Adipocyte (in vitro differentiated cells): Measurements from ENCODE around the gene TENT4B.

Source experiments
- DNase-seq: peaks from one replicate; pipeline ENCODE4 v3.0.0-alpha.2; 2015; ENCODE audit warnings: low read depth
- H3K27me3 ChIP-seq: replicated peaks from 2 replicates; pipeline ENCODE4 v1.7.0; 2013; ENCODE audit warnings: mild to moderate bottlenecking, low read length, moderate library complexity; ENCODE audit not compliant: control insufficient read depth, insufficient read depth
- H3K36me3 ChIP-seq: 2 replicates; pipeline ENCODE4 v1.7.0; 2013; ENCODE audit warnings: low read length, mild to moderate bottlenecking, moderate library complexity; ENCODE audit not compliant: control insufficient read depth, insufficient read depth, severe bottlenecking
- H3K4me1 ChIP-seq: 2 replicates; pipeline ENCODE4 v1.7.0; 2013; ENCODE audit warnings: mild to moderate bottlenecking, low read length, moderate library complexity; ENCODE audit not compliant: control insufficient read depth, insufficient read depth
- H3K4me3 ChIP-seq: 2 replicates; pipeline ENCODE4 v1.7.0; 2013; ENCODE audit warnings: mild to moderate bottlenecking, low read length, moderate library complexity
- H3K9ac ChIP-seq: 2 replicates; pipeline ENCODE4 v1.7.0; 2013; ENCODE audit warnings: mild to moderate bottlenecking, low read length, moderate library complexity
- H3K9me3 ChIP-seq: 2 replicates; pipeline ENCODE4 v1.7.0; 2013; ENCODE audit warnings: mild to moderate bottlenecking, low read length, moderate library complexity; ENCODE audit not compliant: control insufficient read depth

Gene TENT4B

DNA sequence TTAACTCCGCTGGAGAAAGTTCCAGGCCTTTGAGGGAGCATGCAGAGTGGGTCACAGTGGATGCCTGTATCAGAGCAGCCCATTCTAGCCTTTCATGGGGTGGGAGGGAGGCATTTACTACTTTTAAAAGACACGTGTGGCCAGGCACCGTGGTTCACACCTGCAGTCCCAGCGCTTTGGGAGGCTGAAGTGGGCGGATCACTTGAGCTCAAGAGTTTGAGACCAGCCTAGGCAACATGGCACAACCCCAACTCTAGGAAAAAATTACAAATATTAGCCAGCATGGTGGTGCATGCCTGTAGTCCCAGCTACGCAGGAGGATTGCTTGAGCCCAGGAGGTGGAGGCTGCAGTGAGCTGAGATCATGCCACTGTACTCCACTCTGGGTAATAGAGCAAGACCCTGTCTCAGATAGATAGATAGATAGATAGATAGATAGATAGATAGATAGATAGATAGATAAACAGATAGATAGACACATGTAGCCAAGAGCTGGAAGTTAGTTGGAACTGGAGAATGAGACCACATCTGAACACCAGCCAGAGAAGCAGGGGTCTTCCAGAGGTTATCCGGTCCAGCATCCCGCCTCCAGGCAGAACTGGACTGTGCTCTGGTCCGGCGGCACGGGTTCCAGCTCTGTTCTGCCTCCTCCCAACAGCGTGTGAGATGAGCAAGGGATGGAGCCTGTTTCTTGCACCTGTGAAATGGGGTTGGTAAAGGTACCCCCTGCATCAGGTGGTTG lies 116.8 kb downstream of the TENT4B start:
- no peaks in the 10 kb centered on the region for H3K27me3 ChIP-seq
- peaks cover 18% of the 10 kb centered on the region for H3K4me1 ChIP-seq

DNA sequence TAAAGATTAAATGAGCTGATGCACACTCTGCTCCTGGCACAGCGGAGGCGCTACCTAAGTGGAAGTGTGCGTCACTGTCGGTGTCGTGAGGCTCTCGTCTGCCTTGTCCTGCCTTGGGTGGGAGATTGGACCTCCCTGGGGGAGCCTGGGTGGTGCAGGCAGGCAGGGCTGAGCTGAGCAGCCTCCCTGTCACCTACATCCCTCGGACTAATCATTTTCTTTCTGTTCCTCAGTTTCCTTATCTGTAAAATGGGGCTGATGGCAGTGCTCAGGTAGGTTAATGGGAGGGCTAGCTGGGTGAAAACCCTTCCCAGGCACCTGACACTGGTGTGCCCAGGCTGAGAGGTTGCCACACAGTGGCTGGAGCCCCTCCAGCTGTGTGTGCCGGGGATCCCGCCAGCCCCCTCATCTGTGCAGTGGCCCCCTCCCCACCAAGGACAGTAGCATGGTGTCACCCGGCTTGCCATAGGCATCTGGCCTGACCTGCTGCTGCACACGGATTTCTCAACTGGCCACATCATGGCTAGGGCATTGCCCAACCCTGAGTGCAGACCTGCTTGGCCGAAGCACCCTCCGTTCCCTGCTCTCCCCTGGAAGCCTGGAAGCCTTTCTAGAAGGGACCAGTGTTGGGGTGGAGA lies 117.5 kb downstream of the TENT4B start:
- no peaks in the 10 kb centered on the region for H3K27me3 ChIP-seq
- H3K9me3 ChIP-seq: no peaks in the 10 kb centered on the region

More for the DNA sequence above, 116.8 kb downstream of the TENT4B start:
- Histone ChIP-seq H3K36me3 (no peaks in the 10 kb centered on the region), H3K9me3 (no peaks in the 10 kb centered on the region), H3K4me3 (no peak overlapping the region), H3K9ac (no peak overlapping the region)
- no peak for DNase-seq

DNA sequence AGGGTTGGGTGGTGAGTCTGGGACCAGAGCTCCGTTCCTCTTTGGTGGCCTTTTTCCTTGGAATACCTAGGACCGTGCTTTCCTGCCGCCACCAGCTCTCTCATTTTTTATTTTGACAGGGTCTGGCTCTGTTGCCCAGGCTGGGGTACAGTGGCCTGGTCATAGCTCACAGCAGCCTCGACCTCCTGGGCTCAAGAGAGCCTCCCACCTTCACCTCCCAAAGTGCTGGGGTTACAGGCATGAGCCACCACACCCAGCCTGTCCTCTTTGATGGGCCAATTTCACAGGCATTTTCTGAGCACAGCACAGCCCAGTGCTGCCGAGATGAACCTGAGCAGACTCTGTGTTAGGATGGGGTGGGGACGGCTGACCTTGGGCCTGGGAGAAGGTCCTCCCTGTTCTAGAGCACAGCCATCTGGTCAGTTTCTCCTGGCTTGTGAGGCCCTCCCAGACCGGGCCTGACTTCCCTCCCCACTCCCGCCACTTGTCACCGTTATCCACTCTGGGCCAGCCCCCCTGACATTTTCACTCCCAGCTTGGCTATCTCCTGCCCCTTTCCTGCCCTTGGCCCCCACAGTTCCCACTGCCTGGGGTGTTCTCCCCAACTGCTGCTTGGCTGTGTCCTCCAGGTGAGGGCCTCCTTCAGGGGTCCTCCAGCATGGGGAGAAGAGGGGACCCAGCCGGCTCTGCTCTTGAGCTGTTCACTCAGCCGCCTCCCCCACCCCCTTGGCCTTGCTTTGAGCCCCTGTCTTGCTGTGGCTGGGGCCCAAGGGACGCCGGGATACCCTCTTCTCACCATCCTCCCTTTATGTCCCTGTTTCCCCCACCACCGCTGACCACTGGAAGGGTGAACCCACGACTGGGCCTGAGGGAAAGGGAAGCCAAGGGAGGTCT lies 118.3 kb downstream of the TENT4B start:
- Histone ChIP-seq H3K9me3 (no peaks in the 10 kb centered on the region), H3K4me1 (peaks cover 13% of the 10 kb centered on the region), H3K27me3 (no peaks in the 10 kb centered on the region), H3K4me3 (no peak overlapping the region), H3K9ac (no peak overlapping the region), H3K36me3 (no peaks in the 10 kb centered on the region)
- DNase-seq: no peak

More for the DNA sequence above, 117.5 kb downstream of the TENT4B start:
- H3K4me1 ChIP-seq: peaks cover 18% of the 10 kb centered on the region
- H3K9ac ChIP-seq: no peak overlapping the region
- H3K36me3 ChIP-seq: no peaks in the 10 kb centered on the region
- no peak for DNase-seq
- no peak overlapping the region for H3K4me3 ChIP-seq

DNA sequence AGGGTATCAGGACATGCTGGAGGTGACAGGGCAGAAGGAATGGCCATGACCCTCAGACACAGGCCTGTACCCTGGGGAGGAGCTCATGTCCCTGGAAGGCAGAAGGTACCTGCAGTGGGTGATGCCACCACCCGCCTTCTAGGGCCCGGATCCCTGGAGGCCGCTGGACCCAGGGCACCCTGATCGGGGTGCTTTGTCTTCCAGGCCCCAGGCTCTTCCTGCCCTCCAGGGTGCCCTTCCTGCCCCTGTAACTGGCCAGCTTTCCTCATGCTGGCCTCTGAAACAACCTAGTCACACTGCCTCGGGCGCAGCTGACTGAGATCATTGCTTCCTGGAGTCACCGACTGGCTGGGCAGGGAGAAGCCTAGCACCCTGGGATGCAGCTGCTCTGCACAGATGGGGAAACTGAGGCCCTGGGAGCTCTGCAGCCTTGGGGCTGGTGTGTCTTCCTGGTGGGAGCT lies 119.0 kb downstream of the TENT4B start:
- H3K4me1 ChIP-seq: peaks cover 6% of the 10 kb centered on the region
- H3K9me3 ChIP-seq: no peaks in the 10 kb centered on the region
- no peaks in the 10 kb centered on the region for H3K36me3 ChIP-seq
- no peaks in the 10 kb centered on the region for H3K27me3 ChIP-seq
- no peak overlapping the region for H3K9ac ChIP-seq
- no peak for DNase-seq
- no peak overlapping the region for H3K4me3 ChIP-seq

GRCh38 chr16:50272687-50273381 lies 119.7 kb downstream of the TENT4B start:
- H3K4me3 ChIP-seq: no peak overlapping the region
- no peak overlapping the region for H3K9ac ChIP-seq
- no peaks in the 10 kb centered on the region for H3K9me3 ChIP-seq
- H3K36me3 ChIP-seq: no peaks in the 10 kb centered on the region
- no peak for DNase-seq
- no peaks in the 10 kb centered on the region for H3K27me3 ChIP-seq
- no peaks in the 10 kb centered on the region for H3K4me1 ChIP-seq

DNA sequence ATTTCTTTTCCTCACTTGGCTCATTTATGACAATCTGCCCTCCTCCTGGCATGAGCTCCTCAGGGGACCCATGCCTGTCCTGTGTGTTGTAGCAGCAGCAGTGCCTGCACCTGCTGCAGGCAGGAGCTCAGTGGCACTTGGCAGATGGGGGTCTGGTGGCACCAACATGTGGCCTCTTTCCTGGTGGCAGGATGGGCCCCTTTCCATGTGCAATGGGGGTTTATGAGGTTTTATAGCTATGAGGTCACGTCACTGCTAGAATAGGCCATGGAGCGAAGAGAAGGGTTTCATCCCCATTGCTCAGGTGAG lies 120.2 kb downstream of the TENT4B start:
- no peaks in the 10 kb centered on the region for H3K9me3 ChIP-seq
- no peak for DNase-seq
- no peak overlapping the region for H3K4me3 ChIP-seq
- H3K9ac ChIP-seq: no peak overlapping the region
- no peaks in the 10 kb centered on the region for H3K36me3 ChIP-seq
- no peaks in the 10 kb centered on the region for H3K4me1 ChIP-seq
- H3K27me3 ChIP-seq: no peaks in the 10 kb centered on the region

DNA sequence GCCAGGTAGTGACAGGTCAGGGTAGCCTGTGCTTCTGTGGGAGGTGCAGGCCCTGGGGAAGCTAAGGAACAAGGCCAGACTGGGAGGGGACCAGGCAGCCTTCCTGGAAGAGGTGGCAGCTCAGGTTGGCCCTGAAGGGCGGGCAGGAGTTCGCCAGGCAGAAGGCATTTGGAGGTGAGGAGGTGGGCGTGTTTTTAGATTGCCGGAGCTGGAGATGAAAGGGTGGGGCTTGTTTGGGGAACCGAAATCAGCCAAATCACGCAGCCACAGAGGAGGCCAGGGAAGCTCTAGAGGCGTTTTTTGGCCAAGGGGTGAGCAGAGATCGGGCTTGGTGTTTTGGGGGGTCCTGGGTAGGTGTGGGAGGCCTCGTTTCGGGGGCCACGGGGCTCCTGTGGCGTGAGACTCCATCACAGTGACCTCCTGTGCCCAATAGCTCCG lies 120.8 kb downstream of the TENT4B start:
- H3K9me3 ChIP-seq: no peaks in the 10 kb centered on the region
- no peak overlapping the region for H3K9ac ChIP-seq
- H3K27me3 ChIP-seq: no peaks in the 10 kb centered on the region
- no peaks in the 10 kb centered on the region for H3K36me3 ChIP-seq
- DNase-seq: no peak
- H3K4me3 ChIP-seq: no peak overlapping the region
- no peaks in the 10 kb centered on the region for H3K4me1 ChIP-seq

GRCh38 chr16:50274326-50275097 lies 121.4 kb downstream of the TENT4B start:
- Histone ChIP-seq H3K9me3 (no peaks in the 10 kb centered on the region), H3K4me3 (no peak overlapping the region), H3K36me3 (no peaks in the 10 kb centered on the region), H3K9ac (no peak overlapping the region), H3K27me3 (no peaks in the 10 kb centered on the region), H3K4me1 (no peaks in the 10 kb centered on the region)
- no peak for DNase-seq

DNA sequence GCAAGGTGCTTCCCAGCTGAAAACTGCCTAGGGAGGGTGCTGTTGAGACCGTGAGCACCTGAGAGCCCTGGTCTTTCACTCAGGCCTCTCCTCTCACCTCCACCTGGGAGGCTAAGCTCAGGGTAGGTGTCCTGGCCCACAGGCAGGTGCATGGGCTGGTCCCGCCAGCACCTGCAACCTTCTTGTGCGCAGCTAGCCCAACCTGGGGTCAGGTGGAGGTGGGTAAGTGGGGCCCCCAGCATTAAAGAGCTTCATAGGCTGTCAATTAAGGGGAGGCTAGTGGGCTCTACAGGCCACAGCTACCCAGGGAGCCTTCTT lies 122.0 kb downstream of the TENT4B start:
- Histone ChIP-seq H3K27me3 (no peaks in the 10 kb centered on the region), H3K9me3 (no peaks in the 10 kb centered on the region), H3K9ac (no peak overlapping the region), H3K4me1 (no peaks in the 10 kb centered on the region), H3K36me3 (no peaks in the 10 kb centered on the region), H3K4me3 (no peak overlapping the region)
- no peak for DNase-seq

DNA sequence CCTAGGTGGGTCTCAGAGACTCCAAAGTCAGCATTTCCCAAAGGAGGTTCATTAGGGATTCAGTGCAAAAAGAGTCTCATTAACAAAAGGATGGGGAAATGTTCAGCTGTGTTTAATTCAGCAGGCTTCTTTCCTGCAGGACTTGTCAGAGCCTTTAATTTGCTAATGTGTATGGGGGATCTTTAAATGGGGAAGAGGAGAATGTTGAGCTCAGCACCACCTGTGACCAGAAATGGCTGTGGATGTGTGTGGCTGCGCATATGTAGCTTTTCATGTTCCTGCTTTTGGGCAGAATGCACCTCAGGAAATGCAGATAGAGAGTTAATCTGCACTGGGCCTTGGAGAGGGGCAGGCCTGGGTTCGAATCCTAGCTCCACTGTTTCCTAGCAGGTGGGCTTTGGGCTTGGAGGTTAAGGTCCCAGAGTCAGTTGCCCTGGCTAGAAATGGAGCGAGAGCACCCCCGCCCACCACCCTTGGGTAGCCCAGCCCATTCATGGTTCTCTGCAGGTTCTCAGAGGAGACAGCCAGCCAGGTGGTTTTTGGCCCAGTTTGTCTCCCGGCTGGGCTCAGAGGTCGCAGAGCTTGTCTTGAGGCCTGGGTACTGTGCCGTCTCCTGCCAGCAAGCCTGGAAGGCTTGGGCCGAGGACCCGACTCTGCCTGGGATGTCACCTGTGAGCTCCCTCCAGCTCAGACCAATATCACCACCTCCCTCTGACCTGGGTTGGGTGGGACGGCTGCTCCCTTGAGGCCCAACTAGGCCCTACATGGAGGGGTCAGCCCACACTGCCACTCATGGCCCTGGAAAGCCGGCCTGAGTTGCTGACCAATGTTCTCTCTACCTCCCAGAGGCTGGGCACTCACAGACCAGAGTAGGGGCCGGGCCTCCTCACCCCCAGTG lies 122.6 kb downstream of the TENT4B start:
- no peak for DNase-seq
- Histone ChIP-seq H3K4me3 (no peak overlapping the region), H3K9ac (no peak overlapping the region), H3K27me3 (no peaks in the 10 kb centered on the region), H3K9me3 (peaks cover 3% of the 10 kb centered on the region), H3K36me3 (no peaks in the 10 kb centered on the region), H3K4me1 (no peaks in the 10 kb centered on the region)
